ENCODE measurements around the gene CFAP20DC.
"Not testable (repeated sequence)": the region's sequence is repeated elsewhere in the genome, so short reads cannot be mapped to it uniquely, and the experiment has no call there.

The CFAP20DC gene

DNA sequence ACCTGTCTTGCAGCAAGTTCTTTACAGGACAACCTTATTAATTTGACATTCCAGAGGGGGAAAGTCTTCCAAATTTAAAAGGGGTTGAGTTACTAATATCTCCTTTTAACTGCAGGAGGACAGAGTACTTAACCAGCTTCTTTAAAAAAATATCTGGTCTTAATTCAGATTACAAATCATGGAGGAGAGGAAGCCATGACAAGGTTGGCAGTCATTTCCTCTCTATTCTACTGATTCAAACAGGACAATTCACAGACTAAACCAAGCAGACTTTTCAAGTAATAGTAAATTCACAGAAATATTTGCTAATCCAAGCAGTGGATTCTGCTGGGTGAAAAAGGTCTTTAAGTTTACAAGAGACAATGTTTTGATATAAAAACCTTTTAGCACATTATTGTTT lies 185.3 kb downstream of the CFAP20DC start:
- no peak for FAIRE-seq

DNA sequence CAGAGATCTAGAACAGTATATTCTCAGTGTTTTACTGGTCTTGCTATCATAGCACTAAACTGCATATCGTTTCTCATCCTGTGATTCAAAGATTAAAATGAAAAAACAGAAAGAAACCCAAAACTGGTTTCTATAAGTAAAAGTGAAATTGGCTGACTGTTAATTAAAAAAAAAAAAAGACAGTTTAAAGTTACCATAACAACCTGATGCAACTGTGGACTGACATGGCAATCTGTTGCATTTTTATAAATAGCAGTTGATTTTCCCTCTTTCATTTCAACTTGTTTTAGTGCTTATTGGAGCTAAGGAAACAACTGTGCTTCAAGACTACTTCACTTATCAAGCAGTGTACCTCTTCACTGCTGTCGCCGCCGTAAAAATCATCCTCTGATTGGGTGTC lies 186.6 kb downstream of the CFAP20DC start:
- no peak for FAIRE-seq

DNA sequence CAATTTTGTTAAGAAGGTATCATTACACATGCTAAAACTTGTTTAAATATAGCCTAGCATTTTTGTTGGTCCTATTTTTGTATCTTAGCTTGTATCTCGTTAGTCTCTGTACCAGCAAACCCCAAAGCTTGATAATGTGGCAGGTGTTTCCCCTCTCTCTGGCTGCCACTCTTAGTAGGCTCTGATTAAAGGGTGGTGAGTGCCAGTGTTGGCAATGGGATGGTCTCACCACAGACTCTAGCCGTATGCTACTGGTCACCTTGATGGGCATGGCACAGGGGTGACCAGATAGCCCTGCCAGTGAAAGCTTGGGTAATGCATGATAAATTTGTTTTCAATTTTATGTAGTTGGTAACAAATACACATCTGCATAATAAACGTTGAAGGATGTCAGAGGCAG lies 188.3 kb downstream of the CFAP20DC start:
- FAIRE-seq, result no peak

DNA sequence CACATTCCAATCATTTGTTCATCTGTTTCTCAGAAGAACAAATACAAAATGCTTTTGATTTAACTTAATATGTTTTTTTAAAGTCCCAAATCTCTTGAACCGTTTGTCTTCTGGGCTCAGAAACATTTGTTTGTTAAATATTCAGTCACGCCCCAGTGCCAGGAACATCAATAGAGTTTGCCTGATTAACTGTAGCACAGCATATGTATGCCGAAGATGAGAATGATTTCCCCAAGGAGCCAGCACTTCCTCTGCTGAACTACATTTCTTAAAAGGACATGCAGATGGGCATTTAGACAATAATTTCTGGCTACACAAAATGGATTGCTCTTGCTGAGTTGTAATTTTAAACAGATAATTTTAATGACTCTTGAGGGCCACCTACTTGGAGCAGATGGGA lies 191.7 kb downstream of the CFAP20DC start:
- no peak for FAIRE-seq

DNA sequence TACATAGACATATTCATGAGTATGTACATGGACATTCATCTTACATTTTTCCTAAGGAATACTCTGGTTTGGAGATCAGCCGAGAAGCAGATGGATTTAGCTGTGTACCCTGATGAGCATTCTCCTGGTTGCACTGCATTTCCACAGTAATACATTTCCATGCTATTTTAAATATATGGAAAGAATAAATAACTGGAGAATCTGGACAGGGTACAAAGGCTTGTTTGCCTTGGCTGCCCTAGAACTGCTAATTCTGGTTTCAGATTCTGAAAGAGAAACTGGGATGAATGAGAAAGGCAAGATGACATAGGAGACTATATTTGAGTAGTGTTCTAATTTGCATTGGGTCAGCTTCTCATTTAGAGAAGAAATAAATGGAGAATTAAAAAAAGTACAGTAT lies 192.4 kb downstream of the CFAP20DC start:
- FAIRE-seq, result no peak

DNA sequence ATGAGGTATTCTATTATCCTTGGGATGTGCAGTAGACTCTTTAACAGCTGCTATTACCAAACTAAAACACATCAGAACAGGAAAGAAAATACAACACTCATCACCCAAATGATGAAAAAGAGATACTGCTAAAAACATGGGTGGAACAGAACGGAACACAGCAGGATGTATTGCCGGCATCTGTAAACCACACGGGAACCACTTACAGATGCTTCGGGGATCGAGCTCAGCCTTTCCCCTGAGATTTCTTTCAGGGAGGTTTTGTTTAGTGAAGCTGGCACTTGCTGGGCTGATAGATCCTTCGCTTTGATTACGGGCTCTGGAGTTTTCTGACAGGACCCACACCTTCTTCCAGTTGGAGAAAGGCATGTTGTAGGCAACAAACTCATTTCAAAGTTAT lies 201.0 kb downstream of the CFAP20DC start:
- FAIRE-seq, result no peak

DNA sequence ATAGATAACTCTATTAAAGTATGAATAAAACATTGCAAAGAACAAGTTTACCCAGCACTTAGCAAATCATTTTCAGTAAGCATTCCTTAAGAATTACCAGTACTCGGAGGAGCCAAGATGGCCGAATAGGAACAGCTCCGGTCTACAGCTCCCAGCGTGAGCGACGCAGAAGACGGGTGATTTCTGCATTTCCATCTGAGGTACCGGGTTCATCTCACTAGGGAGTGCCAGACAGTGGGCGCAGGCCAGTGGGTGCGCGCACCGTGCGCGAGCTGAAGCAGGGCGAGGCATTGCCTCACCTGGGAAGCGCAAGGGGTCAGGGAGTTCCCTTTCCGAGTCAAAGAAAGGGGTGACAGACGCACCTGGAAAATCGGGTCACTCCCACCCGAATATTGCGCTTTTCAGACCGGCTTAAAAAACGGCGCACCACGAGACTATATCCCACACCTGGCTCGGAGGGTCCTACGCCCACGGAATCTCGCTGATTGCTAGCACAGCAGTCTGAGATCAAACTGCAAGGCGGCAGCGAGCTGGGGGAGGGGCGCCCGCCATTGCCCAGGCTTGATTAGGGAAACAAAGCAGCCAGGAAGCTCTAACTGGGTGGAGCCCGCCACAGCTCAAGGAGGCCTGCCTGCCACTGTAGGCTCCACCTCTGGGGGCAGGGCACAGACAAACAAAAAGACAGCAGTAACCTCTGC lies 207.6 kb downstream of the CFAP20DC start:
- FAIRE-seq, result not testable (repeated sequence)

DNA sequence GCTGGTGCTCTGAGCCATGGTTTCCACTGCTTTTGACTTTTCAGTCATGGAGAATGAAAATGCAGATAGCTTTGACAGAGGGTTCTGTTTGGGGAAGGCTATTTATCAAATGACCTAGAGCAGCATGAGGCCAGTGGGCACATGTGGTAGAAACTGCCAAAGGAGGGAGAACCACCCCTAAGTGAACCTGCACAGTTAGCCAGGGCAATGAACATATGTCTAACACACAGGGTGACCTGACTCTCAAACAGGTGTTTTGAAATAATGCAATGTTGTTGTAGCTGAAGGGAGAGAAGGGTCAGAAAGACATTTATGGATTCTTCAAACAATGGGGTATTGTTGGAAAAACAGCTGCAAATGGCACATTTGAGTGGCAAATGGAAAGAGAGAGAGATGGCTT lies 208.9 kb downstream of the CFAP20DC start:
- FAIRE-seq, result no peak

DNA sequence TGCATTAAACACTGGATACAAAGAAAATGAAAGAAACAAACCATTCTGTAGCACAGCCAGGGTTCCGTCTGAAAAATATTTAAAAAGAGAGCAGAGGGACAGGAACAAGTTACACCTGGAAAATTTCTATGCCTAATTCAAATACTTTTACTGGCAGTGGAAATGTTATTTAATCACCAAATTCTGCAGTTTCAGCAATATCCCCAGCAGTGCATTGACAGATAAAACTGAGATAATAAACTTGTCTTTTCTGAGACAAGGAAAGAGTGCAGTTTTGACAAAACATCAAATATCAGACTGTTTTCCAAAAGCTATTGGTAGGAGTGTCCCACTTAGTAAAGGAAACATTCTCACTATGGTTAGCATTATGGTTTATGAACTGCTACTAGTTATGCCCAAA lies 209.9 kb downstream of the CFAP20DC start:
- no peak for FAIRE-seq

DNA sequence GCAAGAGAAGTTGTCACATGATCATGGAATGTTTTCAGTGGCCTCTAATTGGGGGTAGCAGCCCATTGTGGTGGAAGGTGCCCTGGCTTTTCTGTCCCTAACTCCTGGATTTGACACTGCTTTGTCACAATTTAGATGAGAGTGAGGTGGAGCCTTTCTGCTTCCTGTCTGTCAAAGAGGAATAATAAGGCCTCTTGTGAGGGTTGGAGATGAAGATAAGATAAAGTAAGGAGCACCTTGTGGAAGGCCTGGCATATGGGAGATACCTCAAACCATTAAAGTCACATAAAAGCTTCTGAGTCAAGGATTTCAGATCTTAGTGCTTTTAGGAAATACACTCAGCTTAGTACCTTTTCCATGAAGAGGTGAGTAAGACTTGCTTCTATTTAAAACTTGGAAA lies 210.6 kb downstream of the CFAP20DC start:
- no peak for FAIRE-seq

DNA sequence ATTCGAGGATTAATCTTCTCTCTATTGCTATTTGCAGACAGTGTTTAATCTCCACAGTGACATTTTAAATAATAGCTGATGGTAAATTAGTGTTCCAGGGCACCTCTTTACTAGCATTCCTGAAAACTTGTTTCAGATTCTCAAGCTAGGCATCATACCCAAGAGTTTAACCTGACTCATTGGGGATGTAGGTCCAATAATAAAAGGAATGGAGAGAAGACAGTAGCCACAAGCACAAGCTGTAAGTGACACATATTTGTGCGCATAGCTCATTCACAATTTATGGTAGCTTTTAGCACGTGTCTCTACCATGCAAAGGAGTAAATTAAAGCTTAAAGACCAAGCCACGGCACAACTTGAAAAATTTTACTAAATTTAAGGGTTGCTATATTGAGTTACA lies 212.0 kb downstream of the CFAP20DC start:
- FAIRE-seq, result no peak

DNA sequence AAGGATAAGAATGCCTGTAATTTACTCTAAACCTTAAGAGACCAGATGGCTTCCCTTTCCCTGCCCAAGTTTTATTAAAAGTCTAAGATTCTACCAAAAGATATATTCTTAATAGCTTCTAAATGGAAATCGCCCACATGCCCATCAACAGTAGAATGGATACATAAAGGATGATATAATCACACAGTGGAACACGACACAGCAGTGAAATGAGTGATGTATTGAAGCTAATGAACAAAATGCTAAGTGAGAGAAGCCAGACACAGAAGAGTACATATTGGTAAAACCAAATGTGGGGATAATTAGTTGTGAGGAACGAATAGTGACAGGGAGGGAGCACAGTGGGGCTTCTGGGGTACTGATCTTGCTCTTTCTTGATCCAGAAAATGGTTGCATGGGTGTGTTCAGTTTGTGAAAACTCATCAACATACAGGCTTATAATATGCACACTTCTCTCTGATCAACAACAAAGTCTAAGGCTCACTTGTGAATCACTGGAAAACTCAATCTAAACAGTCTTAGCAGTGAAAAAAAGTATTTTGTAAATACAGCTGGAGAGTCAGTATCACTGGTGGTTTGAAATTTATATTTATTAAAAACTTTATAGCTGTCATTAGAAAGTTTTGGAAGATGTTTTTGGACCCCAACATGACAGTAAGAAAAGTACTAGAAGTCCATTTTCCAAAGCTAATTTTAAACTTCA lies 212.5 kb downstream of the CFAP20DC start:
- no peak for FAIRE-seq

DNA sequence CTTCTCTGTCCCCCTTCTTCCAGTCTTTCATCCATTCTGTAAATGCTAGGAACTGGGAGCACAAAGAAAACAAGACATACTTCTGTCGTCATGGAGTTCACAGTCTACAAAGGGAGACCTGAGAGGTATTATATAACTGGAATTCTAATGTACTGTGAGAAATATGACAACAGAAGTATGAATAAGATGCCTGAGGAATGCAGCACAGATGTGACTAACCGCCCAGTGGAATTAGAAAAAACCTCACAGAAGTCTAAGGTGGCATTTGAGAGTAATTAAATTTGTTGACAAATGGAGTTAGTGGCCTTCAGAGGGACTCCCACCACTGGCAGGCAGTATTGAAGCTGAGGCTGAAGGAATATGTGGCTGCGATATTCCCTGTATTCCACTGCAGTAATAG lies 214.7 kb downstream of the CFAP20DC start:
- FAIRE-seq, result no peak

DNA sequence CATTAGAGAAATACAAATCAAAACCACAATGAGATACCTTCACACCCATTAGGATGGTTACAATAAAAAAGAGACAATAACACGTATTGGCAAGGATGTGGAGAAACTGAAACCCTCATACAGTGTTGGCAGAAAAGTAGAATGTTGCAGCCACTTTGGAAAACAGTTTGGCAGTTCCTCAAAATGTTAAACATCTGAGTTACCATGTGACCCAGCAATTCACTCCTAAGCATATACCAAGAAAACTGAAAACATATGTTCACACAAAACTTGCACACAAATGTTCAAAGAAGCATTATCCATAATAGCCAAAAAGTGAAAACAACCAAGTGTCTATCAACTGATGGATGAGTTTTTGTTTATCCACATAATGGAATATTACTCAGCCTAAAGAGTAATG lies 216.3 kb downstream of the CFAP20DC start:
- FAIRE-seq, result no peak

DNA sequence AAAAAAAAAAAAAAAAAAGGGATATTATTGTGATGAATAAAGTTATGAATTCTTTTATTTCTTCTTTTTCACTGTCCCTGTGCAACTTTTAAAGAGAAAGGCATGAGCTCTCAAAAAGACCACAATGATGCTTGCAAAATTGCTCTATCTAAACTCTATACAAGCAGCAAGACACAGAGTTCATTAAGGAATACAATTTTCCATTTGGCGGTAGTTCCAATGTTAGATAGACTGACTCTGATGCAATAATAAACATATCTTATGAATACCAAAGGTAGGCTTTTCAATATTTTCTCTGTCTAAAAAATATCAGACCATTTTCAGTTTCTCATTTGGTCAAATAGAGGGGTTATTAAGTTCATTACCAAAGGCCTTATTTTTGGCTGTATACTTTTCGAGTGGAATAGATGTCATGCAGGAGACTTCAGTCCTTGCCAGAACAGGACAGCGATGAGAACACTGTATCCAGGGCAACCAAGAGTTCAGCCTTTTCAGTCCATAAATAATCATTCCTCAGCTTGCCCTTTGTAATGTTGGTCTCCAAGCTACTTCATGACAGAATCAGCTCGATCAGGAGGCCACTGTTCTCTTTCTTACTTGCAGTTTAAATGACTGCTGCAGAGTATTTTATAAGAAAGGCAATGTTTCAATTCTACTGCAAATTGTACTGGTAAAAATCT lies 220.4 kb downstream of the CFAP20DC start:
- FAIRE-seq, result no peak

DNA sequence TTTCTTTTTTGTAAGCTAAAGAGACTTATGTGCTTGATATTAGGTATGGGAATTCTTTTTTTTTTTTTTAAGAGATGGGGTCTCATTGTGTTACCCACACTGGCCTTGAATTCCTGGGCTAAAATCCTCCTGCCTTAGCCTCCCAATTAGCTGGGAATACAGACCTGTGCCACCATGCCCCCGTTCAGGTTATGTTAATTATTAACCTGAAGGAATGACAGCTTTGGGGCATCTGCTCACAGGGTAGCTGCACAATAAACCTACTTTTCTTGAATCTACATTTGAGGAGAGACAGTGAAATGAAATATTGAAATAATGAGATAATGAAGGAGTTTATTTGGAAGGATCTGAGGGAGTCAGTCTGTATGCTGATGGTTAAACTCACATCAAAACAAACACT lies 225.0 kb downstream of the CFAP20DC start:
- no peak for FAIRE-seq

DNA sequence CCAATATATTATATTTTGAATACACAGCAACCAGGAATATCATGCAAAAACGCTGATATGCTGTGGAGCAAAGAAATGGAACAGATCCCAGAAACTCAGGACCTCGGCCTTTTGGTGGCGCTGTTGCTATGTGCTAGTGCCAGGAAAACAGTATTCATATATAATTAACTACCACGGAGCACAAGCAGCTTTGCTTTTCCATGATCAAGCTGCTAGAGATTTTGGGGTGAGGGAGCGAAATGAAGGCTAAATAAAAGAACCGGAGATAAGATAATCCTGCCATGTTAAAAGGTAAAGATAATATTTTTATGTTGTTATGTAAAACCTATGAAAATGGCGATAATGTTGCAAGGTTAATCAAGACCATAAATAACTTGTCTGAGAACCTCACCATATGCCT lies 225.5 kb downstream of the CFAP20DC start:
- FAIRE-seq, result no peak

DNA sequence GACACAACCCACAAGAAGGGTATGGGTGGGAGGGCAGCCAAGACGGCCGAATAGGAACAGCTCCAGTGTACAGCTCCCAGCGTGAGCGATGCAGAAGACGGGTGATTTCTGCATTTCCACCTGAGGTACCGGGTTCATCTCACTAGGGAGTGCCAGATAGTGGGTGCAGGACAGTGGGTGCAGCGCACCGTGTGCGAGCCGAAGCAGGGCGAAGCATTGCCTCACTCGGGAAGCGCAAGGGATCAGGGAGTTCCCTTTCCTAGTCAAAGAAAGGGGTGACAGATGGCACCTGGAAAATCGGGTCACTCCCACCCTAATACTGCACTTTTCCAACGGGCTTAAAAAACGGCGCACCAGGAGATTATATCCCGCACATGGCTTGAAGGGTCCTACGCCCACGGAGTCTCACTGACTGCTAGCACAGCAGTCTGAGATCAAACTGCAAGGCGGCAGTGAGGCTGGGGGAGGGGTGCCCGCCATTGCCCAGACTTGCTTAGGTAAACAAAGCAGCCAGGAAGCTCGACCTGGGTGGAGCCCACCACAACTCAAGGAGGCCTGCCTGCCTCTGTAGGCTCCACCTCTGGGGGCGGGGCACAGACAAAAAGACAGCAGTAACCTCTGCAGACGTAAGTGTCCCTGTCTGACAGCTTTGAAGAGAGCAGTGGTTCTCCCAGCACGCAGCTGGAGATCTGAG lies 243.1 kb downstream of the CFAP20DC start:
- FAIRE-seq, result not testable (repeated sequence)

DNA sequence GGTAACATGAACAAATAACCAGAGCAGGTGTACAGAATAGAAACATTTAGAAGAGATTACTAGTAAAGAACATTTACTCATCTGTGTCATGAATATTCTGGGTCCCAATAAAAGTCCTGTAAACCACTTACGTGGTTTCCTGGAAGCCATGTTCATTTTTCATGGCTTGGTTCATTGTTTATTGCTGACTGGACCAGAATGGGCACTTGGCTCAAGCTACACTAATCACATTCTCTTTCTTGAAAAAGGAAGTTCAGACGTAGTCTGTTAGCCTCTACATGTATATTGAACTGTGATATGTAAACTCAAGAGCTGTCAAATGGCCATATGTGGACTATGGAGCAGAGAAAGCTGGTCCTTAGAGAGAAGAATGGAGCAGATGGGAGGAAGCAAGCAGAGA lies 244.9 kb downstream of the CFAP20DC start:
- no peak for FAIRE-seq

DNA sequence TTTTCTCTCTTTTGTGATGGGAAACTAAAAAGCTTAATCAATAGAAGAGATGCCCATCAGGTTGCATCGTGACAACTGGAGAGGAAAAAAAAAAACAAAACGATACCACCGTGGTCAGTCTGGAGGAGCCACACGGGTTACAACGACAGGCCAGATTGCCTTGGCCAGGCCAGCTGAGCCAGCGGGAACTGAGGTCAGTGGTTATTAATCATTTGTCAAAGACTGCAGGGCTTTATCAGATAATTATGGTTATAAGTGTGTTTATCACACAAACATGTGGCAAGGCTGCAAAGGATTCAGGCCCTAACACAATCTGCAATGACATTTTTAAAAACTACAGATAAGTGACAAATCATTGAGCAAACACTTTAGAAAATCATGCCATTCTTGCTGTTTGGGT lies 248.3 kb downstream of the CFAP20DC start:
- no peak for FAIRE-seq

DNA sequence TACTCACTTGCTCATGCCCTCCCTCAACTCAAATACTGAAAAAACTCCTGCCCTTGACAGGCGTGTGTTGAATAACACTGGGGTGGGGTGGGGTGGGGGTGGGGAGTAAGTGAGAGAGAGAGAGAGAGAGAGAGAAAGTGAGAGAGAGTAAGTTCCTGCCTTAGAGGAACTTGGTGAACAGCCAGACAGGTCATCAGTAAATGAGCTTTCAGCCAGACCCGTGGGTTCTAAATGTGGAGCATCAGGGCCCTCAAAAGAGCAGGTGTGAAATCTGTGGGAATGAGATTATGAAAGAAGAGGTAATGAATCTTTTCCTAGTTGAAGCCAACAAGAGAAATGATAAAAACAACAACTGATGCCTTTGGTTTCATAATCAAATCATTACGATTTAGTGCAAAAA lies 248.9 kb downstream of the CFAP20DC start:
- FAIRE-seq, result no peak

DNA sequence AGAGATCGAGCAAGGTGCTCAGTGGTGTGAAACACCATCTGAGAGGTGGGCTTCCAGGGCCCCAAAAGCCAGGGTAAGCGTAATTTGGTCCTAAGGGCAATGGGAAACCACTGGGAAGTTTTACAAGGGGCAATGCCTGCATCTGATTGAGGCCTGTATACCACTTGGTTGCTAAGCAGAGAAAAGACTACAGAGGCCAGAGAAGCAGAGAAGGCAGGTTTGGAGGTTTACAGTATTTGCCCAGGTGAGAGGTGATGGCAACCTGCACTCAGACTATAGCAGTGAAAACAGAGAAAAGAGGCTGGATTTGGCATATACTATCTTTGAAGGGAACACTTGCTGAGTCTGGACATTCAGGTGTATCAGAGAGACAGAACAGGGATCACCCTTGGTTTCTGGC lies 249.8 kb downstream of the CFAP20DC start:
- FAIRE-seq, result no peak

DNA sequence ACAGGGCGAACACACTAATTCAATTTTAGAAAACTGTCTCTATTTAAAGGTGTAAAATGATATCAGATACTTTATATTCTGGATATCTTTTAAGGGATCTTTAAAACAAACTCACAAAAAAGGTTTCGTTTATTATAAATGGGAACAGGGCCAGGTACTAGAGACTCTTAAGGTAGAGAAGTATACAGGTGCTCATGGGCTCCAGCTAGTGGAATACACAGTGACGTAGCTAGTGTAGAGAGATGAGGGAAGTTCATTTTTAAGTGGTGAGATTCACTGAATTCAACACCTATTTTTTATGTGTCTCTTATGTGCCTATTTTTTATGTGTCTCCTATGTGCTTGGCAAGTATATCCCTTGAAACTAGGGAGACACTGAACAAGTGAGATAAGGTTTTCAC lies 250.6 kb downstream of the CFAP20DC start:
- no peak for FAIRE-seq

DNA sequence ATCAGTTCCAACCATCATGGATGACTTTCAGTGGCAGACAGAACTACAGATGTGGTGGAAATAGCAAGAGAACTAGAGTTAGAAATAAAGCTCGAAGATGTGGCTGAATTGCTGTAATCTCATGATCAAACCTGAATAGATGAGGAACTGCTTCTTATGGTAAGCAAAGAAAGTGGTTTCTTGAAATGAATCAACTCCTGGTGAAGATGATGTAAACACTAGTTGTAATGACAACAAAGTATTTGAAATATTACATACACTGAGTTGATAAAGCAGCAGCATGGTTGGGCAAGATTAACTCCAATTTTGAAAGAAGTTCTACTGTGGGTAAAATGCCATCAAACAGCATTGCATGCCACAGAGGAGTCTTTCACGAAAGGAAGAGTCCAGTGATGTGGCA lies 251.5 kb downstream of the CFAP20DC start:
- no peak for FAIRE-seq
